GM18519 (cell line): ENCODE measurements around the gene PDE4B.

ENCODE experiments used
- ATAC-seq: cut with Tn5 transposase; IDR thresholded peaks from one replicate; pipeline ENCODE4 v1.9.1; 2021; ENCODE audit warnings: mild to moderate bottlenecking, moderate library complexity; ENCODE audit not compliant: unreplicated experiment, low FRiP score

PDE4B gene

GRCh38 chr1:65880611-65881010 is 87.9 kb downstream of the PDE4B start:
- ATAC-seq = no peak

- ATAC-seq = no peak
Observed at GRCh38 chr1:65881067-65881594, 88.4 kb downstream of the PDE4B start.

GRCh38 chr1:65882076-65882475 is 89.4 kb downstream of the PDE4B start:
- no peak for ATAC-seq

GRCh38 chr1:65889441-65889840 is 96.7 kb downstream of the PDE4B start:
- ATAC-seq = no peak

- ATAC-seq = no peak
Observed at GRCh38 chr1:65890201-65890843, 97.6 kb downstream of the PDE4B start.

- ATAC-seq = no peak
Observed at GRCh38 chr1:65894738-65895605, 102.3 kb downstream of the PDE4B start.

- no peak for ATAC-seq
Observed at GRCh38 chr1:65896721-65897120, 104.0 kb downstream of the PDE4B start.

- no peak for ATAC-seq
Observed at GRCh38 chr1:65897485-65897884, 104.8 kb downstream of the PDE4B start.

GRCh38 chr1:65904681-65905083 is 112.0 kb downstream of the PDE4B start:
- ATAC-seq = no peak

- no peak for ATAC-seq
Observed at GRCh38 chr1:65910432-65910831, 117.7 kb downstream of the PDE4B start.

GRCh38 chr1:65911679-65912078 is 119.0 kb downstream of the PDE4B start:
- no peak for ATAC-seq

- ATAC-seq = no peak
Observed at GRCh38 chr1:65918564-65918963, 125.9 kb downstream of the PDE4B start.

GRCh38 chr1:65921446-65921845 is 128.8 kb downstream of the PDE4B start:
- no peak for ATAC-seq

- ATAC-seq = no peak
Observed at GRCh38 chr1:65924471-65924870, 131.8 kb downstream of the PDE4B start.

- ATAC-seq = no peak
Observed at GRCh38 chr1:65938506-65938905, 145.8 kb downstream of the PDE4B start.

GRCh38 chr1:65939191-65939590 is 146.5 kb downstream of the PDE4B start:
- ATAC-seq = no peak

GRCh38 chr1:65939636-65940035 is 146.9 kb downstream of the PDE4B start:
- no peak for ATAC-seq

GRCh38 chr1:65940126-65940525 is 147.4 kb downstream of the PDE4B start:
- ATAC-seq = no peak

GRCh38 chr1:65942476-65942875 is 149.8 kb downstream of the PDE4B start:
- no peak for ATAC-seq

- ATAC-seq = no peak
Observed at GRCh38 chr1:65946376-65946775, 153.7 kb downstream of the PDE4B start.

GRCh38 chr1:65946960-65947359 is 154.3 kb downstream of the PDE4B start:
- no peak for ATAC-seq
